HG03565 (cell line): ENCODE measurements around the gene TLN1.

Experiments used
- ATAC-seq: cut with Tn5 transposase; IDR thresholded peaks from one replicate; pipeline ENCODE4 v1.9.1; 2021; ENCODE audit warnings: mild to moderate bottlenecking, moderate library complexity; ENCODE audit not compliant: unreplicated experiment

Gene TLN1

GRCh38 chr9:35686222-35687203 is 45.5 kb downstream of the TLN1 start:
- no peak for ATAC-seq

- no peak for ATAC-seq
Measured at GRCh38 chr9:35685506-35685905, 46.5 kb downstream of the TLN1 start.

- no peak for ATAC-seq
Measured at GRCh38 chr9:35684921-35685320, 47.1 kb downstream of the TLN1 start.

- ATAC-seq, result no peak
Measured at GRCh38 chr9:35683323-35683722, 48.7 kb downstream of the TLN1 start.

- no peak for ATAC-seq
Measured at GRCh38 chr9:35682520-35683315, 49.3 kb downstream of the TLN1 start.

- no peak for ATAC-seq
Measured at GRCh38 chr9:35682051-35682450, 49.9 kb downstream of the TLN1 start.

GRCh38 chr9:35681341-35682002 is 50.5 kb downstream of the TLN1 start:
- no peak for ATAC-seq

- ATAC-seq, result no peak
Measured at GRCh38 chr9:35680331-35681105, 51.5 kb downstream of the TLN1 start.

- no peak for ATAC-seq
Measured at GRCh38 chr9:35679766-35680330, 52.1 kb downstream of the TLN1 start.

GRCh38 chr9:35679091-35679490 is 52.9 kb downstream of the TLN1 start:
- ATAC-seq, result no peak

GRCh38 chr9:35675732-35676392 is 56.1 kb downstream of the TLN1 start:
- ATAC-seq, result no peak

- no peak for ATAC-seq
Measured at GRCh38 chr9:35675204-35675603, 56.8 kb downstream of the TLN1 start.

- no peak for ATAC-seq
Measured at GRCh38 chr9:35674025-35674361, 58.0 kb downstream of the TLN1 start.

- ATAC-seq, result no peak
Measured at GRCh38 chr9:35673132-35674024, 58.6 kb downstream of the TLN1 start, which contains the start of gene CA9. Gene CA9, plus strand, starts transcription at chr9:35673928. Its CDS starts 32 bp downstream, at chr9:35673960.

GRCh38 chr9:35669331-35670145 is 62.5 kb downstream of the TLN1 start:
- no peak for ATAC-seq

GRCh38 chr9:35667939-35668338 is 64.1 kb downstream of the TLN1 start:
- no peak for ATAC-seq

- no peak for ATAC-seq
Measured at GRCh38 chr9:35666549-35666948, 65.4 kb downstream of the TLN1 start.

- no peak for ATAC-seq
Measured at GRCh38 chr9:35666045-35666444, 66.0 kb downstream of the TLN1 start.
